Right atrium auricular region (tissue), 2 donors: ENCODE data around the gene ALS2. TPM values are rescaled to one million over a fixed set of nuclear protein-coding genes. Genes with fewer than 3 reads are reported as not detected.
A peak's percentile ranks its signal among the peaks of the same experiment; 100 is the strongest.

Source experiments
- DNase-seq: peaks from one replicate; pipeline ENCODE4 v3.0.0-alpha.2; 2019; ENCODE audit warnings: low spot score
- H3K27ac ChIP-seq, 2 donors: fragments of 200-600 bp; sonication (generic); 1 replicate in 1 of 2; 2 replicates in 1 of 2; pipeline ENCODE4 v1.5.1; 2016 to 2019
- H3K27me3 ChIP-seq, 2 donors: fragments of 200-600 bp; sonication (generic); one replicate each; pipeline versions ENCODE4 v1.5.1 to v1.6.0; 2017 to 2019
- H3K36me3 ChIP-seq: fragments of 200-600 bp; sonication (generic); one replicate; pipeline ENCODE4 v1.5.1; 2016
- H3K4me1 ChIP-seq, 2 donors: fragments of 200-600 bp; sonication (generic); one replicate each; pipeline versions ENCODE4 v1.5.1 to v1.6.0; 2017 to 2019
- H3K4me3 ChIP-seq, 2 donors: fragments of 200-600 bp; sonication (generic); 1 replicate in 1 of 2; 2 replicates in 1 of 2; pipeline ENCODE4 v1.5.1; 2017 to 2019; ENCODE audit warnings: mild to moderate bottlenecking in 1 of 2, moderate library complexity in 1 of 2
- H3K9me3 ChIP-seq, 2 donors: fragments of 200-600 bp; sonication (generic); one replicate each; pipeline ENCODE4 v1.5.1; 2019
- CTCF ChIP-seq, 2 donors: fragments of 200-600 bp; sonication (generic); IDR thresholded peaks; one replicate each; pipeline ENCODE4 v1.5.1; 2019; ENCODE audit warnings: antibody characterized with exemption in 2 of 2
- total RNA-seq, 2 donors: library from RNA; depleted of rRNA; stranded (reverse); fragments of >200 nt; gene quantifications; one replicate each; pipeline ENCODE4 v1.1.0, GENCODE V29; 2016

The ALS2 gene
- total RNA-seq, 2 donors from 2014 or later, result 31.0 to 31.8 TPM

GRCh38 chr2:201795607-201796477, 15.1 kb upstream of the ALS2 start:
- no peak for DNase-seq
- H3K36me3 ChIP-seq, result no peaks in the 10 kb centered on the region
- H3K27me3 ChIP-seq, result no peaks in the 10 kb centered on the region
- no peaks in the 10 kb centered on the region for H3K9me3 ChIP-seq
- H3K27ac ChIP-seq, result no peak overlapping the region
- TF ChIP-seq CTCF (IDR thresholded peaks at IDR 0.05), result peak; percentile 55 to 75
- H3K4me3 ChIP-seq, result no peak overlapping the region
- no peaks in the 10 kb centered on the region for H3K4me1 ChIP-seq

- H3K27ac ChIP-seq, result no peak overlapping the region
- no peak for DNase-seq
- no peaks in the 10 kb centered on the region for H3K27me3 ChIP-seq
- no peaks in the 10 kb centered on the region for H3K4me1 ChIP-seq
- H3K4me3 ChIP-seq, result no peak overlapping the region
- no peak for TF ChIP-seq CTCF (IDR thresholded peaks at IDR 0.05)
- H3K36me3 ChIP-seq, result no peaks in the 10 kb centered on the region
- H3K9me3 ChIP-seq, result no peaks in the 10 kb centered on the region
These were observed 13.6 kb upstream of the ALS2 start for GRCh38 chr2:201794294-201794693.

- TF ChIP-seq CTCF (IDR thresholded peaks at IDR 0.05), result no peak
- Histone ChIP-seq H3K36me3 (no peaks in the 10 kb centered on the region), H3K4me1 (no peaks in the 10 kb centered on the region), H3K9me3 (no peaks in the 10 kb centered on the region), H3K27me3 (no peaks in the 10 kb centered on the region), H3K27ac (no peak overlapping the region), H3K4me3 (no peak overlapping the region)
- DNase-seq, result no peak
These were observed 12.9 kb upstream of the ALS2 start for GRCh38 chr2:201793631-201794030.

- no peak for DNase-seq
- H3K4me1 ChIP-seq, result no peaks in the 10 kb centered on the region
- no peaks in the 10 kb centered on the region for H3K27me3 ChIP-seq
- H3K27ac ChIP-seq, result no peak overlapping the region
- no peaks in the 10 kb centered on the region for H3K36me3 ChIP-seq
- no peak for TF ChIP-seq CTCF (IDR thresholded peaks at IDR 0.05)
- no peaks in the 10 kb centered on the region for H3K9me3 ChIP-seq
- H3K4me3 ChIP-seq, result no peak overlapping the region
These were observed 10.3 kb upstream of the ALS2 start for GRCh38 chr2:201790989-201791388.

- Histone ChIP-seq H3K36me3 (no peaks in the 10 kb centered on the region), H3K27me3 (no peaks in the 10 kb centered on the region), H3K4me3 (no peak overlapping the region), H3K27ac (no peak overlapping the region), H3K9me3 (no peaks in the 10 kb centered on the region), H3K4me1 (no peaks in the 10 kb centered on the region)
- no peak for DNase-seq
- TF ChIP-seq CTCF (IDR thresholded peaks at IDR 0.05), result no peak
These were observed 9.6 kb upstream of the ALS2 start for GRCh38 chr2:201790291-201790690.

- Histone ChIP-seq H3K36me3 (no peaks in the 10 kb centered on the region), H3K4me1 (no peaks in the 10 kb centered on the region), H3K4me3 (no peak overlapping the region), H3K27me3 (no peaks in the 10 kb centered on the region), H3K27ac (no peak overlapping the region), H3K9me3 (no peaks in the 10 kb centered on the region)
- no peak for TF ChIP-seq CTCF (IDR thresholded peaks at IDR 0.05)
- DNase-seq, result no peak
These were observed 8.7 kb upstream of the ALS2 start for GRCh38 chr2:201789395-201789794.
